HL-60 (cell line): ENCODE measurements around the gene ABCG2.

ENCODE experiments used
- DNase-seq, 2 experiments: peaks; one replicate each; pipeline ENCODE4 v3.0.0-alpha.2; 2010 to 2020; ENCODE audit warnings: low read depth in 1 of 2, low spot score in 1 of 2
- H3K27ac ChIP-seq: fragments of 250-450 bp; sonication (Bioruptor Pico); replicated peaks from 2 replicates; pipeline ENCODE4 v1.5.1; 2020; ENCODE audit warnings: mild to moderate bottlenecking, moderate library complexity
- H3K27me3 ChIP-seq: fragments of 250-450 bp; sonication (Bioruptor Pico); 2 replicates; pipeline ENCODE4 v1.5.1; 2021; ENCODE audit warnings: mild to moderate bottlenecking, moderate library complexity; ENCODE audit not compliant: insufficient read depth, poor library complexity, severe bottlenecking
- H3K4me3 ChIP-seq: replicated peaks from 2 replicates; pipeline ENCODE4 v1.5.1; 2011; ENCODE audit warnings: mild to moderate bottlenecking, control low read depth, low read length; ENCODE audit not compliant: insufficient read depth
- CTCF ChIP-seq: IDR thresholded peaks from one replicate; pipeline ENCODE4 v1.5.1; 2011; ENCODE audit warnings: low read length, control low read depth, inconsistent platforms; ENCODE audit not compliant: insufficient read depth
- GABPA ChIP-seq: IDR thresholded peaks from 2 replicates; pipeline ENCODE4 v1.6.1; 2012; ENCODE audit warnings: low read depth
- POLR2AphosphoS5 ChIP-seq: IDR thresholded peaks from 2 replicates; pipeline ENCODE4 v1.6.1; 2012; ENCODE audit warnings: low read depth
- REST ChIP-seq: IDR thresholded peaks from 2 replicates; pipeline ENCODE4 v1.6.1; 2012; ENCODE audit warnings: low read depth; ENCODE audit not compliant: insufficient replicate concordance
- SPI1 ChIP-seq: IDR thresholded peaks from 2 replicates; pipeline ENCODE4 v1.6.1; 2012; ENCODE audit warnings: low read depth, mild to moderate bottlenecking, borderline replicate concordance

ABCG2 gene

GRCh38 chr4:88043586-88044340 is 114.7 kb downstream of the ABCG2 start:
- TF ChIP-seq REST = no peak
- no peak for TF ChIP-seq SPI1
- TF ChIP-seq GABPA = no peak
- TF ChIP-seq POLR2AphosphoS5 = no peak
- TF ChIP-seq CTCF = no peak
- H3K4me3 ChIP-seq = no peak overlapping the region
- no peak overlapping the region for H3K27ac ChIP-seq
- DNase-seq = no peak
- no peaks in the 10 kb centered on the region for H3K27me3 ChIP-seq

- no peak overlapping the region for H3K27ac ChIP-seq
- no peak for TF ChIP-seq REST
- no peak for TF ChIP-seq POLR2AphosphoS5
- no peak for TF ChIP-seq CTCF
- TF ChIP-seq SPI1 = no peak
- no peak for TF ChIP-seq GABPA
- DNase-seq = no peak
- H3K27me3 ChIP-seq = no peaks in the 10 kb centered on the region
- H3K4me3 ChIP-seq = no peak overlapping the region
These were observed 115.4 kb downstream of the ABCG2 start for GRCh38 chr4:88043001-88043400.

- DNase-seq = no peak
- no peak overlapping the region for H3K4me3 ChIP-seq
- H3K27ac ChIP-seq = no peak overlapping the region
- no peak for TF ChIP-seq POLR2AphosphoS5
- no peak for TF ChIP-seq REST
- TF ChIP-seq SPI1 = no peak
- TF ChIP-seq CTCF = no peak
- TF ChIP-seq GABPA = no peak
- no peaks in the 10 kb centered on the region for H3K27me3 ChIP-seq
These were observed 116.8 kb downstream of the ABCG2 start for GRCh38 chr4:88041626-88042025.
